Effector memory CD4-positive, alpha-beta T cell (primary cell): ENCODE data around the gene ID3.

Source experiments
- DNase-seq, 3 donors: peaks; one replicate each; pipeline ENCODE4 v3.0.0-alpha.2; 2020
- H3K27ac ChIP-seq: 2 replicates; pipeline ENCODE4 v1.7.0; 2013; ENCODE audit warnings: mild to moderate bottlenecking, low read length, moderate library complexity; ENCODE audit not compliant: insufficient read depth, poor library complexity, severe bottlenecking
- H3K27me3 ChIP-seq: replicated peaks from 2 replicates; pipeline ENCODE4 v1.7.0; 2013; ENCODE audit warnings: mild to moderate bottlenecking, low read length; ENCODE audit not compliant: insufficient read depth, control insufficient read depth, poor library complexity, severe bottlenecking
- H3K36me3 ChIP-seq: 2 replicates; pipeline ENCODE4 v1.7.0; 2013; ENCODE audit warnings: mild to moderate bottlenecking, low read length, moderate library complexity; ENCODE audit not compliant: control insufficient read depth, insufficient read depth
- H3K4me1 ChIP-seq: 2 replicates; pipeline ENCODE4 v1.7.0; 2013; ENCODE audit warnings: low read length, mild to moderate bottlenecking; ENCODE audit not compliant: control insufficient read depth, insufficient read depth, poor library complexity, severe bottlenecking
- H3K4me3 ChIP-seq: 2 replicates; pipeline ENCODE4 v1.7.0; 2013; ENCODE audit warnings: low read length, low read depth, mild to moderate bottlenecking; ENCODE audit not compliant: insufficient read depth, poor library complexity, severe bottlenecking
- H3K9me3 ChIP-seq: 2 replicates; pipeline ENCODE4 v1.7.0; 2013; ENCODE audit warnings: mild to moderate bottlenecking, low read length, moderate library complexity; ENCODE audit not compliant: control insufficient read depth

Gene ID3

GRCh38 chr1:23514111-23514679 is 45.1 kb downstream of the ID3 start:
- no peaks in the 10 kb centered on the region for H3K27me3 ChIP-seq
- peaks cover 5% of the 10 kb centered on the region for H3K36me3 ChIP-seq
- H3K4me3 ChIP-seq = no peak overlapping the region
- no peaks in the 10 kb centered on the region for H3K9me3 ChIP-seq
- no peak for DNase-seq
- H3K27ac ChIP-seq = no peak overlapping the region
- H3K4me1 ChIP-seq = no peaks in the 10 kb centered on the region

- Histone ChIP-seq H3K4me1 (no peaks in the 10 kb centered on the region), H3K4me3 (no peak overlapping the region), H3K36me3 (no peaks in the 10 kb centered on the region), H3K27me3 (no peaks in the 10 kb centered on the region), H3K27ac (no peak overlapping the region), H3K9me3 (no peaks in the 10 kb centered on the region)
- DNase-seq = no peak
Observed at GRCh38 chr1:23509896-23510295, 49.4 kb downstream of the ID3 start.
